ENCODE data around the gene CDC42BPB.

CDC42BPB gene

DNA sequence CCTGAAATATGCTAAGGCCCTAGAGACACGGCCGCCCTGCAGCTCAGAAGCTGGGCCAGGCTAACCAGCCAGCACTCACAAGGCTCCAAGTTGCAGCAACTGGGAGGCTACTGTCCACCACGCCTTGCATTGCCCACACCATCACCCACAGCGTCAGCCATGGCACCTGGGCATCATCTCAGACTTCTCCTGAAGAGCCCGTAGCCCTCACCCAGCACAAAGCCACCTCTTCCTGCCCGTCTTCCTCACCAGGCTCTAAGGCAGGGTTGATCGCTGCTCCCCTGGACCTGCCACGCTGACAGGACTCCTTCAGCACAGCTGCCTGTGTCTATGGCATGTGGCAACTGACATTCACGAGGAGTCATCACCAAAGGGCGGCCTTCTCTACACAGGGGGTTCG lies 38.1 kb downstream of the CDC42BPB start:
- in situ Hi-C loops (cut with HindIII; ENCODE audit: low sequenced_read_pairs), result no loop called here

DNA sequence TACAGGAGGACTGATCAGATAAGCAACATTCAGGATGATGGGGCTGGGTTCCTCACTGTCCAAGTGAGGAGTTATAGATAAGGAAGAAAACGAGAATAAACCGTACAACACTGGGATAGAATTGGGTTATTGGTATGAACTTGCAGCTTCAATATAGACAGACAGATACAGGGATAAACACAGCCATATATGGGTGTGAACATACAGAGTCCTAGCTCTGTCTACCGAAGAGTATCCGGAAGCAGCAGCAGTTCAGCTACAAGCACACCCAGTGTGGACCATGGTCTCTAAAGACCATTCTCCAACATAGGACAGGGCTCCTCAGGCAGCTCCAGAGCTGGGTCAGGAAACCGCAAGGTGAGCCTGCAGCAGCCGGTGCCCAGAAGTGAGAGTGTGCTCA lies 40.8 kb downstream of the CDC42BPB start:
- in situ Hi-C loops (cut with HindIII; ENCODE audit: low sequenced_read_pairs), result no loop called here

DNA sequence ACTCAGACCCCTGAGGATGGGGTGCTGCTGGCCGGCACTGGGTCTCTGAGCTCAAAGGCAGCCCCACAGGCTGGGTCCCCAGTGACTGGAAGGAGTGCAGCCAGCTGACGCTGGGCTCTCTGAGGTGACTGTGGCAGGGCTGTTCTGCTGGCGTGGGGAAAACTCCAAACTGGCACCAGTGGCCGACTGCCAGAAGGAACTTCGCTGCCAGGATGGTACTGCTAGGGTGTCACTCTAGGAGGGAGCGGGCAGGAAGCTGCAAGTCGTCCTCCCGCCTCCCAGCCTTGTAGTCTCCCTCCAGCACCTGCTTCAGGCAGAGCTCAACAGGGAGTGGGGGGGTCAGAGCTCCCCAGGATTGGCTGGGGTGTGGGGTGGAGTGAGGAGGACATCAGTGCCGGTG lies 41.3 kb downstream of the CDC42BPB start:
- in situ Hi-C loops (cut with HindIII; ENCODE audit: low sequenced_read_pairs), result no loop called here

DNA sequence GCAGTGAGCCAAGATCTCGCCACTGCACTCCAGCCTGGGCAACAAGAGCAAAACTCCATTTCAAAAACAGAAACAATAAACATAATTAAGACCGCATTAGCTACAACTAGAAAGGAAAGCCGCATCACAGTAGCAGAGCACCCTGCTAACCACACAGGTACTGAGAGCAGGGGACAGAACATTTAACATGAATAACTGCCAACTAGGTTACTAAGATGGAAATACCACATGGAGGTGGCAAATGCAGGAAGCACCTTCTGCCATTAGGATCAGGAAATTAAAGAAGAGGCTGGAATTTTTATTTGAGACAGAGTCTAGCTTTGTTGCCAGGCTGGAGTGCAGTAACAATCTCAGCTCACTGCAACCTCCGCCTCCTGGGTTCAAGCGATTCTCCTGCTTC lies 41.9 kb downstream of the CDC42BPB start:
- in situ Hi-C loops (cut with HindIII; ENCODE audit: low sequenced_read_pairs), result no loop called here

DNA sequence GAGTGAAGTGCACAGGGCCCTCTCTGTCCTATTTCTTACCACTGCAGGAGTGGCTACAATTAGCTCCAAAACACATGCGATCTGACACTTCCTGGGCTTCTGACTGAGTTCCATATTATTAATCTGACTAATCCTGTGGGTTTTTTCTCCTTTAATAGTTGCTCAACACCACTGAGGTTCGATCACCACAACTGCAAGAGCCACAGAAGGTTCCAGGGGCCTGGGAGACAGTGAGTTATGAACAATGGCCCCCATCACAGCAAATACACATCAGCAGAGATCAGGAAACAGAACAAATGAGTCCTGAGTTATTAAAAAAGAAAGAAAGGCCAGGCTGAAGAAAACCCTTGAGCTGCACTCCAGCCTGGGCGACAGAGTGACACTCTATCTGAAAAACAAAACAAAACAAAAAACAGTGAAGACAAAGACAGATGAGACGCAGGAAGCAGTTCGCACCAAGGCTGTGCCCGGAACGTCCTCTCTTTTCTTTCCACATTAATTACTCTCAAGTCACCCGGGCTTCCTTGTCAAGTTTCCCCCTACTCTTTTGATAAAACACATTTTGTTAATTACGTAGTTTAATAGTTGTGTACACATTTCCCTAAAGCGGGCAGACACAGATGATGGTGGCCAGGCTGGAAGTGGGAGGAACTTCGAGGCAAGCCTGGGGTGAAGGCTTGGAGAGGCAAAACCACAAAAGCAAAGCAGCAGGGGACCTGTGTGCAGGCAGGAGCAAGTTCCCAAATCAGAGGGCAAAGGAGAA lies 42.7 kb downstream of the CDC42BPB start:
- in situ Hi-C loops (cut with HindIII; ENCODE audit: low sequenced_read_pairs), result no loop called here

DNA sequence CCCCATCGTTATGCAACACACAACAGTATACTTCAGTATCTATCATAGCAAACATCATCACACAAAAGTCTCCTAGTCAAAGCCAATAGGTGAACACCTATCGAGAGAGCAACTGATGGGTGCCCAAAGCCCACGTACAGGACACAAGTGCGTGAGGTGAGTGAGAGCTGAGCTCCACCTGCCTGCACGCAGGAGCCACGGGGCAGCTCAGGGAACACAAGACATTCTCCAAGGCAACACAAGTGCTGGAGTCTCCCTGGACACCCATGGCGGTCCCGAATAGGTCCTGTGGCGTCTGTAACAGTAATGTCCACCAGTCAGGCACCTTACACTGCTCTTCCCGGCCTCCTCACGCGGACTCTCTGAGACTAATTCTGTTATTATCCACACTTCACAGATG lies 44.3 kb downstream of the CDC42BPB start:
- in situ Hi-C loops (cut with HindIII; ENCODE audit: low sequenced_read_pairs), result no loop called here

DNA sequence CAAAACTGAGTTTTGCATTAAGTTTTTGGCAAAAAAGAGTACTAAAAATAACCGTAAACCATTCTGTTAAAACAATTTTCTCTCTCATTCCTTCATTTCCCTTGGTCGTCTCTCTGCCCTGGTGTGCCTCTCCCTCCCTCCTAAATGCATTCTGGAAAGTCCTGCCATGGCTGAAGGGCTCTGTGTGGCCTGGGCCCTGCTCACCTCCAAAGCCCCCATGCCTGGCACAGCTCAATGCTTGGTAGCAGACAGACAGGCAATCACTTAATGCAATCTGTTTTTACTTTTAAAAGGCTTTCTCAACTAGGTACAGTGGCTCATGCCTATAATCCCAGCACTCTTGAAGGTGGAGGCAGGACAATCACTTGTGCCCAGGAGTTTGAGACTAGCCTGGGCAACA lies 47.8 kb downstream of the CDC42BPB start:
- in situ Hi-C loops (cut with HindIII; ENCODE audit: low sequenced_read_pairs), result no loop called here

DNA sequence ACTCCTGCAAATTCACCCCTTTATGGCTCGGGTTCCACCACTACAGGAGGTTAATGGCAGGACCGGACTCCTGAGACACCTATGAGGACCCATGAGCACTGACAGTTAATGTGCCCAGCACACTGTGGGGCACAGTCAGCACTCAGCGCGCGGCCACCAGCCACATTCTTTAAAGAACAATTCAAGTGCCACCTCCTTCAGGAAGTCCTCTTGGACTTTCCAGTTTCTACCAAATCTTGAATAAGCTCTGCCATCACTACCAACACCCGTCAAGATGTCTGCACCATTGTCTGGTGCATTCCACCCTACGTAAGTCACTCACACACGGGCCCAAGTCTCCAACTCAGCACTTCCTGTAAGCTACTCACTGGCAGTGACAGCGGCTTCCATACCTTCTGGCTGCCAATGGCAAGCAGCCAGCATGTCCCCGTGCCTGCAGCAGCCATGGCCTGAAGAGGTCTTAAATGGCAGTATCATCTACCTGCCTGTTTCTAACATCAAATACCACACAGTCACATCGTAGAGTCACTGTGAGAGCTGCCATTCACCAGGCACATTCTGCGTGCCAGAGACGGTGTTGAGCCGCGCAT lies 48.5 kb downstream of the CDC42BPB start:
- in situ Hi-C loops (cut with HindIII; ENCODE audit: low sequenced_read_pairs), result no loop called here

DNA sequence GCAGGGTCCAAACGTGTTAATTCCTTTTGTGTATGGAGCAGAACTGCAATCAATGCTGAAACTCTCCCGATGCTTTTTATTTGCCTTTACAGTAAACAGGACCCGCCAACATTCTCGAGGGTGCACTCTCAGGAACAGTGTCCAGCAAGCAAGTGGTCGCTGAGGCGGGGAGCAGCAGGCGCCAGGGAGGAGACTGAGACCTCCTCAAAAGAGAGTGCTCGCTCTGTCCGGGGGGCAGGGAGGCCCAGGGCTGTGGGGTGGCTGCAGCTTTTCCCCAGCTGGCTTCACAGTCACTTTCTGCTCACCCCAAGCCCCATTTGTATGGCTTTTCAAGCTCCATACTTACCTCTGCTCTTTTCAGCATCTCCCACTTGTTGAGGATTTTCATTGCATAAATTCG lies 49.2 kb downstream of the CDC42BPB start:
- in situ Hi-C loops (cut with HindIII; ENCODE audit: low sequenced_read_pairs), result no loop called here

DNA sequence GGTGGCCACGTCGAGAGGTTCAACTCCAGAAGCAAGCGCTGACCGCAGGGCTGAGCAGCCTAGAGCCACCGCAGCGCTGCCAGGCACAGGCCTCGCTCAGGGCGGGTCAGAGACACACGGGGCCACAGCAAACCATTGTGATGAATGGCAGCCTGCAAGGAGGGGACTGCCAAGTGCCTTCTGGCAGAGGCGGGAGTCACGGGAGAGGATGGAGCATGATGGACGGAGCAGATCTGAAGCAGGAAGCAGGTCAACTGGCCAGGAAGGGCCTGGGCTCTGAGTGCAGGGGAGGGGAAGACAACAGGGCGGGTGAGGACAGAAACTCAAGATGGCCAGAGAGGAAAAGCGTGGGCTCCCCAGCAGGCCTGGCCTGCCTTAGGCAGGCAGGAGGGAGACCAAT lies 49.8 kb downstream of the CDC42BPB start:
- in situ Hi-C loops (cut with HindIII; ENCODE audit: low sequenced_read_pairs), result no loop called here

DNA sequence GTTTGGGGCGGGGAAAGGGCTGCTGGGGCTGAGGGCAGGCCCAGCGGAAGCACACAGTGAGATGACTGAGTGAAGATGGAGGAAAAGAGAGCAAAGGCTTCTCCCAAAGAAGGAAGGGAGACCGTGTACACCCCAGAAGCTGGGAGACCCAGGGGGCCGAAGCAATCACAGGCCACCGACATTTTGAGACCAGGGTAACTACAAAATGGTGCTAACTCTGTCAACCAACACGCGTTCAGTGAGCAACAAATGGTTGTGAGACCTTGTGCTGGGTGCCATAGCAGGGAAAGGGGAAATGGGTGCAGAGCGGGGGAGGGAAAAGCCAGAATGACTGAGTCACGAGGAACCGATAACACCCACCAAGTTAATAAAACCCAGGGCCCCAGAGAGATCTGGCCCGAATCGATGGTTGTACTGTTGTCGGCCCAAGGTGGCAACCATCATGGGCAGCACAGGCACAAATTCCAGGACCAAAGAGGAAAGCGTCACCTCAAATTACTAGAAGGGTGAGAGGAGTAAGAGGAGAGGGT lies 50.3 kb downstream of the CDC42BPB start:
- in situ Hi-C loops (cut with HindIII; ENCODE audit: low sequenced_read_pairs), result no loop called here

DNA sequence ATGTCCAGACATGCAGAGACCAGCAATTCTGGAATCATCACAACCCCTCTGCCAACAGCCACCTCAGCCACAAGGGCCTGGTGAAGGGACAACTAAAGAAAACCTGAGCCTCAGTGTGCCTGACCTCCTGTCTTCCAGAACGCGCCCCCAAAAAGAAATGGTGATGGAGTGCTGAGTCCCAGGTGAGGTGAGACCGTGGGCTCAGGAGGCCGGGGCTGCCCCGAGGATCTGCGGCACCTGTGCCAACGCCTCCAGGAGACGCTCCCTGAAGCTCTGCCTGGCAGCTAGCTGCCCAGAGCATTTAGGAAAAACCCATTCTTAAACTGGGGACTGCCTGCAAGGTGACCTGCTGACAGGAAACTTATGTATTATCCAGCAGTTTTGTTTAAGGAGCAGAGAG lies 51.2 kb downstream of the CDC42BPB start:
- in situ Hi-C loops (cut with HindIII; ENCODE audit: low sequenced_read_pairs), result no loop called here

DNA sequence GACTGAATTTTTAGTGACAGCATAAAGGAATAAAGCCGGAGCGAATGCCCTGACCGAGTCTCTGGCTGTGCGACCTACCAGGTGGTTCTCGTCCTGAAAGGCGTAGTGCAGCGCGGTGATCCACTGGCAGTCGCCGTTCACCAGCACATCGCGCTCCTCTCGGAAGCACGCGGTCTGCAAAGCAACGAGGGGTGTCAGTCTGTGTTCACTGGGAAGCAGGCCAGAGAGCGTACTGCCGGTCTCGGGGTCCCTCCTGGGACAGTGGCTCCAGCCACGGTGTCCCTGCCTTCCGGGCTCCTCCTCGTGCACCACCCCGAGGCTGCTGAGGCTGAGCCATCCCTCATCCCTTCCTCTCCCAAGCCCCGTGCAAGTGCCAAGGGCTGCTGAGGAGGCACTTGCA lies 53.5 kb downstream of the CDC42BPB start:
- in situ Hi-C loops (cut with HindIII; ENCODE audit: low sequenced_read_pairs), result no loop called here

DNA sequence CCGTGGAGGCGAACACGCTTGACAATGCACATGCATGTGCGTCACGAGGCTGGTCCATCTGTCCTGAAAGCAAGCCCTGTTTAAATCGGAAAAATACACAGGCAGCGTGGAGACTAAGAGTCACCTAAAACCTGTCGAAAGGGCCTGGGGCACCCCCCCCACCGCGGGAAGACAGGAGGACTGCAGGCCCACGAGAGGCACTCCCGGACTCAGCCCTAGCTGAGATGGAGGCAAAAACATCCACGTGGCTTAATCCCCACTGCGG lies 54.1 kb downstream of the CDC42BPB start:
- in situ Hi-C loops (cut with HindIII; ENCODE audit: low sequenced_read_pairs), result no loop called here

DNA sequence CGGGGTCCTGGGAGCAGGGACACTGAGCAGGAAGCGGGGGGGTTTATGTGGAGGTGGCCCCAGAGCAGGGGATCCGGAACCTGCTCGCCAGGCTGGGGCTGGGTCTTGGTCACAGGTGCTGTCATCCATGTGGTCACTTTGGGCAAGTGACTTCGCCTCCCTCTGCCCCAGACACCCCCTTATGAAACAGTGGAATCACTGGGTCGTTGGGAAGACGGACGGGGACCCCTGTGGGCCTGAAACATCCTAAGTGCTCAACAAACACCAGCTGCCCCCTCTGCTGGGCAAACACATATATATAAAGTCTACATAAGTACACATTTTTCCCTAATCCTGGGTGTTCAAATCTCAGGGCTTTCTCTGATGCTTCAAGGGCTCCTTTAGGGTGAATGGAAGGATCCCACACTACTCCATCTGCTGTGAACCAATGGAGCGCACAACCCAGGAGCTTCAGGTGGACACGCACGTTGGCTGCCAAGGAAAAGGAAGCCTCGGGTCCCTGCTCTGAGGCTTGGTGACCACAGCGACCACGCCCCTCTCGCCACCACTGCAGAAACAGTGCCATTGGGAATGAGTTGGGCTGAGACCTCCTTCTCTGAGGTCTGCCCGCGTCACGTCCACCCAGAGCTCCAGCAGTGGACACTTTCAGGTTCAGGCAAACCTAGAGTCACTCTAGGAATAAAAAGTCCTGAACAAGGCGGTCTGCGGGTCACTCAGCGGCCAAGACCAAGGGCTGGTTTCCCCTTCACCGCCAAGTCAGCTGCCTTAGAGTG lies 54.6 kb downstream of the CDC42BPB start:
- in situ Hi-C loops (cut with HindIII; ENCODE audit: low sequenced_read_pairs), result no loop called here

DNA sequence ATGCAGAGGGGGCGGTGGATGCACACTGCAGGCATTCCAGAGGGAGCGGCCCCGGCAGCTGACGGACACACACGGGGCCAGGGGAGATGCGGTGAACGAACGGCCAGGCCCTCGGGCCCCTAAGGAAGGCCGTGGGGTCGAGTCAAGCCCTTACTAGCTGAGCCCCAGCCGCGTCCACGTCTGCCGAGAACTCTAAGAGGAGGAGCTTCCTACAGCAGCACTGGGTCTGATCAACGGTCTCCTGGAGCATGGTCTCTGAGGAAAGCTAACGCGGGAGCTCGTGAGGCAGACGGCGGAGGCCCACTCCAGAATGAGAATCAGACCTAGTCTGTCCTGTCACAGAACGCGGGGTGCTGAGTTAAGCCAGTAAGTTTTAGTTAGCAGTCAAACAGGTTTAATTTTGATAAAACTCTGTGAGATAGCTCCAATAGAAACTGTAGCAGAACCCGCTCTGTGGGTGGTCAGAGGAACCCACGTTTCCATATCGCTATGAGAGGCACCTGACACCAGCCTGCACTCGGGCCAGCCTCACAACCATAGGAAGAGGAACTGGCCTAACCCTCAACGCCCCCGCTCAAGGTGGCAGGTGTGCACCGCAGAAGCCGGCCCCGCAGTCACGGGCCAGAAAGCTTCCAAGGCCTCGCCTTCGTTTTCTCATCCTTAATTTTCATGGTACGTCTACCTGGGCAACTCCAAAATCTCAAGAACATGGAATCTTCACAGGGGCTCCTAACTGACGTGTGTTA lies 55.5 kb downstream of the CDC42BPB start:
- in situ Hi-C loops (cut with HindIII; ENCODE audit: low sequenced_read_pairs), result no loop called here

DNA sequence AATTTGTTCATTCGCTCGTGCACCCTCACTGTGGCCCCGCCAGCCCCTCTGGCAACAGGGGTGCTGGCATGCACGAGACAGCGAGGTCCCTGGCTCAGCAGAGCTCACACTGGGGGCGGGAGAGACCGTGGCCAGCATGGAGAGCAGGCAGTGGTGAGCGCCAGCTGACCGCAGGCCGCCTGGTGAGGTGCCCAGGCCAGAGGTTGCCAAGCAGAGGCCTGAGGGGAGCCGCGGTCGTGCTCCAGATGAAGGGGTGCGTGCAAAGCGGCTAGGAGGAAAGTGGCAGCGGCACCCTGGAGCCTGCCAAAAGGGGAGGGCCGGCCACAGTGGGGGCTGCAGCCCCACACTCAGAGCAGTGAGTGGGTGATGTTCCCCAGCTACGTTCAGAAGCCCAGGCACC lies 56.1 kb downstream of the CDC42BPB start:
- in situ Hi-C loops (cut with HindIII; ENCODE audit: low sequenced_read_pairs), result no loop called here

DNA sequence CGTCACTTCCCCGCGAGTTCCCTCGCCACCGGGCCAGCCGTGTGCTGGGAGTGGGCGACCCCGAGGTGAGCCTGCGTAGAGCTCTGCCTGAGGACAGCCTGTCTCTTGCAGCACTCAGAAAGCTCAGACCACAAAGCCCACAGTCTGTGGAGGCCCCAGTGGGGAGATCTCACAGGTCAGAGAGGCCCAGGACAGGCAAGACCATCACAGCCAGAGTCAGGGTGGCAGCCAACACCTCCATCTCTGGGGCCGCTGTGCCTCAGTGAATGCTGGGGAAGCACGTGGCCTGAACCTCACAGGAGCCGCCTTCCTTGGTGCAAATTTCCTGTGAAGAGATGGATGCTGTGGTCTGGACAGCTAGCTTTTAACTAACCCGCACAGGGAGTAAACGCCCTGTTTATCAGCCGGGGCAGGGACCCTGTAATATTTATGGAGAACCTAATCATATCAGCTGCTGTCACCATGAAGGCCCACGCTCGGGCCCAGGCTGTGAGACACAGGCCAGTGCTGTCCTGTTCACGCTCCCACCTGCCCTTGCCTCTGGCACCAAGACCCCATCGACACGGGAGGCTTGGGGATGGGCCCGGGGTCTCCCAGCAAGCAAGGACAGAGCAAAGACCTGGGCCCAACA lies 56.9 kb downstream of the CDC42BPB start:
- in situ Hi-C loops (cut with HindIII; ENCODE audit: low sequenced_read_pairs), result no loop called here

DNA sequence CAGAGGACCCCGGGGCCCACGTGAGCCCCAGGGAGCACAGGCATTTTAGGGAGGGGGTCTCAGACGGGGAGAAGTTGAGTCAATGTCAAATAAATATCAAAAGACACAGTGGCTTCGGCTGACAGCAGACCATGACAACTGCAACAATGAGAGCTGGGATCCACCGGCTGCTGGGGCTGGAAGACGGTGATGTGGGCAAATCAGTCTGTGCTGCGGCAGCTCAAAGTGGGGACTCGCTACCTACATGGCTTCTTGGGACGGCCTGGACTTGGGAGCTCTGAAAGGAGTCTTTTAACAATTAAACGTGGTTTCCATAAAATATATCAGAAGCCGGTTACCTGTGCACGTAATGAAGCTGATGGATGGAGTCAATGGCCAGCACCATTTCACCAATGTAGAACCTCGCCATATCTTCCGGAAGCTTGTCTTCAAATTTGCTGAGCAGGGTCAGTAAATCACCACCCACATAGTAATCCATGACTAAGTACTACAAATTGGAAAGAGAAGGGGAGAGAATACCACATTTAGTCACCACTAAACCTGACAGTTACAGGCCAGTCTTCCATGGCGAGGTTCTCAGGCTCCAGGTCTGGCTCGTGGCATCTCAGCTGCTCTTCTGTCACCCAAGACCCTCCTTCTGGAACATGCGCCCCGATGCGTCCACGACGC lies 58.0 kb downstream of the CDC42BPB start:
- in situ Hi-C loops (cut with HindIII; ENCODE audit: low sequenced_read_pairs), result no loop called here

DNA sequence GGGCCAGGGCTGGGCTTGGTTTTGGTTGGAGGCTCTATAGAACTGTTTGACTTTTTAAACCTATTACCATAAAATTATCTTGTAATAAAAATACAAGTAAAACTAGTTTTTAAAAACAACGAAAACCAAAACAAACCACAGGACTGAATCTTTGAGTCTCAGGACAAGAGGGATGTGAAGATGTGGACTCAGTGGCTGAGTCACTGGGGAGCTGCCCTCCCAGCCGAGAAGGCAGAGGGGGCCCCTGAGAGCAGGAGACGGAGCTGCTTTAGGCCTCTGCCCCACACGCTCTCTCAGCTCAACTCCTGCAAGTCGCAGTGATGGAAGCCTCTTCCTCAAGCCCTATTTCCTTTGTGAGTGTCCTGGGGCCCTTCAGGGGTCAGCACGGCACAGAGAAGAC lies 59.0 kb downstream of the CDC42BPB start:
- in situ Hi-C loops (cut with HindIII; ENCODE audit: low sequenced_read_pairs), result no loop called here
